Endodermal cell (in vitro differentiated cells): Measurements from ENCODE around the gene ATF4. TPM values are rescaled to one million over a fixed set of nuclear protein-coding genes. Genes with fewer than 3 reads are reported as not detected.

ENCODE experiments used
- DNase-seq: peaks from one replicate; pipeline ENCODE4 v3.0.0-alpha.2; 2017
- H3K27ac ChIP-seq: 2 replicates; pipeline ENCODE4 v1.5.1; 2013; ENCODE audit warnings: mild to moderate bottlenecking, low read depth, low read length, moderate library complexity
- H3K27me3 ChIP-seq: 2 replicates; pipeline ENCODE4 v1.6.1; 2013; ENCODE audit warnings: mild to moderate bottlenecking, low read length, moderate library complexity; ENCODE audit not compliant: insufficient read depth, control insufficient read depth, poor library complexity, severe bottlenecking
- H3K36me3 ChIP-seq: 2 replicates; pipeline ENCODE4 v1.7.0; 2013; ENCODE audit warnings: mild to moderate bottlenecking, low read length, moderate library complexity; ENCODE audit not compliant: control insufficient read depth, insufficient read depth
- H3K4me1 ChIP-seq: one replicate; pipeline ENCODE4 v1.7.0; 2013; ENCODE audit warnings: low read length; ENCODE audit not compliant: control insufficient read depth, insufficient read depth
- H3K4me3 ChIP-seq: 2 replicates; pipeline ENCODE4 v1.5.1; 2013; ENCODE audit warnings: mild to moderate bottlenecking, low read length, moderate library complexity
- H3K9ac ChIP-seq: 2 replicates; pipeline ENCODE4 v1.6.1; 2013; ENCODE audit warnings: mild to moderate bottlenecking, low read length, moderate library complexity; ENCODE audit not compliant: poor library complexity, severe bottlenecking; ENCODE audit errors: extremely low read depth
- H3K9me3 ChIP-seq: 2 replicates; pipeline ENCODE4 v1.6.1; 2013; ENCODE audit warnings: mild to moderate bottlenecking, low read length, moderate library complexity; ENCODE audit not compliant: control insufficient read depth
- H3K27ac Mint-ChIP-seq: 2 replicates; pipeline ENCODE4 v1.8.0; 2020; ENCODE audit warnings: mixed read lengths
- H3K27me3 Mint-ChIP-seq: 2 replicates; pipeline ENCODE4 v1.8.0; 2021; ENCODE audit warnings: mild to moderate bottlenecking, mixed read lengths; ENCODE audit not compliant: insufficient read depth
- H3K36me3 Mint-ChIP-seq: 2 replicates; pipeline ENCODE4 v1.8.0; 2020; ENCODE audit warnings: low read depth, mixed read lengths
- H3K4me1 Mint-ChIP-seq: 2 replicates; pipeline ENCODE4 v1.8.0; 2020; ENCODE audit warnings: mixed read lengths
- H3K4me3 Mint-ChIP-seq: 2 replicates; pipeline ENCODE4 v1.8.0; 2020; ENCODE audit warnings: mild to moderate bottlenecking, moderate library complexity, mixed read lengths
- H3K9me3 Mint-ChIP-seq: 2 replicates; pipeline ENCODE4 v1.8.0; 2020; ENCODE audit warnings: mild to moderate bottlenecking, mixed read lengths
- CTCF ChIP-seq: fragments of 200-600 bp; sonication (generic); conservative IDR thresholded peaks from 2 replicates; pipeline ENCODE4 v1.5.0; 2021; ENCODE audit warnings: antibody characterized with exemption, mild to moderate bottlenecking
- WGBS, 2 experiments: methylation state at CpG; one replicate each; pipeline versions ENCODE4 v1.1.5 to v1.1.7; 2013; ENCODE audit warnings: missing lambda C conversion rate in 2 of 2, mixed read lengths in 1 of 2; ENCODE audit not compliant: insufficient coverage in 1 of 2, insufficient read length in 1 of 2; 5-methylcytosine and 5-hydroxymethylcytosine counted together
- total RNA-seq, 2 donors: library from RNA; stranded (reverse); fragmentation: NEBNext Ultra II Directional in 1 of 2; extraction: Animal tissue kit (Norgen Biotek cat#: 25700) in 1 of 2; gene quantifications; 2 replicates in 1 of 2; 3 replicates in 1 of 2; pipeline ENCODE4 v1.2.1, GENCODE V29; 2021

Gene ATF4
- total RNA-seq, 2 donors from 2014 or later, result 335 to 341 TPM

- H3K9me3 ChIP-seq, result no peaks in the 10 kb centered on the region
- H3K27ac ChIP-seq, result no peak overlapping the region
- peaks cover 47% of the 10 kb centered on the region for H3K4me1 Mint-ChIP-seq
- no peak overlapping the region for H3K4me3 Mint-ChIP-seq
- H3K27ac Mint-ChIP-seq, result peak overlapping the region; percentile 44
- no peaks in the 10 kb centered on the region for H3K27me3 Mint-ChIP-seq
- H3K9ac ChIP-seq, result no peak overlapping the region
- H3K36me3 ChIP-seq, result peaks cover 39% of the 10 kb centered on the region
- peaks cover 22% of the 10 kb centered on the region for H3K4me1 ChIP-seq
- H3K36me3 Mint-ChIP-seq, result peaks cover 34% of the 10 kb centered on the region
- no peak overlapping the region for H3K4me3 ChIP-seq
- no peaks in the 10 kb centered on the region for H3K9me3 Mint-ChIP-seq
- no peak for TF ChIP-seq CTCF
- H3K27me3 ChIP-seq, result no peaks in the 10 kb centered on the region
- 95 to 98% methylated on average over 5 to 6 of the region's 6 CpGs for WGBS, 2 experiments
- DNase-seq, result no peak
Observed at GRCh38 chr22:39530116-39530515, 9.8 kb downstream of the ATF4 start.

GRCh38 chr22:39530692-39531331, 10.4 kb downstream of the ATF4 start:
- peak; percentile 54 for TF ChIP-seq CTCF
- H3K27ac Mint-ChIP-seq, result peak overlapping the region; percentile 44
- H3K9me3 Mint-ChIP-seq, result no peaks in the 10 kb centered on the region
- Histone ChIP-seq H3K9me3 (no peaks in the 10 kb centered on the region), H3K27ac (no peak overlapping the region), H3K4me1 (peaks cover 25% of the 10 kb centered on the region), H3K4me3 (peak overlapping the region; percentile 98), H3K27me3 (no peaks in the 10 kb centered on the region), H3K36me3 (peaks cover 39% of the 10 kb centered on the region), H3K9ac (no peak overlapping the region)
- peak overlapping the region; percentile 90 for H3K4me3 Mint-ChIP-seq
- peaks cover 44% of the 10 kb centered on the region for H3K4me1 Mint-ChIP-seq
- H3K27me3 Mint-ChIP-seq, result no peaks in the 10 kb centered on the region
- 80 to 84% methylated on average over 8 to 9 of the region's 9 CpGs for WGBS, 2 experiments
- DNase-seq, result peak; percentile 74
- H3K36me3 Mint-ChIP-seq, result peaks cover 29% of the 10 kb centered on the region

- H3K27ac Mint-ChIP-seq, result peak within 1 kb of the TSS; percentile 93
- peaks cover 25% of the 10 kb centered on the region for H3K4me1 ChIP-seq
- 1 to 2% methylated on average over 23 to 67 of the region's 67 CpGs for WGBS, 2 experiments
Observed at GRCh38 chr22:39532215-39533073, 12.1 kb downstream of the ATF4 start, which contains the start of gene RPS19BP1. Gene RPS19BP1, minus strand, starts transcription at chr22:39532748. Its CDS starts 10 bp downstream, at chr22:39532738.

More at GRCh38 chr22:39532215-39533073, 12.1 kb downstream of the ATF4 start, which contains the start of gene RPS19BP1:
- Histone ChIP-seq H3K4me3 (peak within 1 kb of the TSS; percentile 98), H3K27ac (no peak within 1 kb of the TSS), H3K9ac (peak within 1 kb of the TSS; percentile 82), H3K36me3 (peaks cover 39% of the 10 kb centered on the region), H3K9me3 (no peaks in the 10 kb centered on the region), H3K27me3 (no peaks in the 10 kb centered on the region)
- H3K36me3 Mint-ChIP-seq, result peaks cover 29% of the 10 kb centered on the region
- no peaks in the 10 kb centered on the region for H3K27me3 Mint-ChIP-seq
- H3K9me3 Mint-ChIP-seq, result no peaks in the 10 kb centered on the region
- H3K4me1 Mint-ChIP-seq, result peaks cover 42% of the 10 kb centered on the region
- H3K4me3 Mint-ChIP-seq, result peak within 1 kb of the TSS; percentile 90
- DNase-seq, result peak; percentile 100
- TF ChIP-seq CTCF, result no peak
